ENCODE results near the gene AQP6.
"Not testable (repeated sequence)": the region's sequence is repeated elsewhere in the genome, so short reads cannot be mapped to it uniquely, and the experiment has no call there.

Gene AQP6

GRCh38 chr12:49974231-49974675 lies 1.5 kb downstream of the AQP6 start:
- peak; percentile 14 for DNase-seq

GRCh38 chr12:49974677-49975317 lies 2.0 kb downstream of the AQP6 start:
- no peak for DNase-seq

- no peak for DNase-seq
Measured at GRCh38 chr12:49975318-49975761, 2.6 kb downstream of the AQP6 start.

GRCh38 chr12:49976557-49976956 lies 3.8 kb downstream of the AQP6 start:
- DNase-seq: no peak

GRCh38 chr12:49978125-49978524 lies 5.4 kb downstream of the AQP6 start:
- DNase-seq: no peak

- no peak for DNase-seq
Measured at GRCh38 chr12:49979016-49979586, 6.4 kb downstream of the AQP6 start.

- DNase-seq: peak; percentile 53
Measured at GRCh38 chr12:49979791-49980190, 7.0 kb downstream of the AQP6 start.

- no peak for DNase-seq
Measured at GRCh38 chr12:49980501-49981349, 8.0 kb downstream of the AQP6 start.

- peak; percentile 81 for DNase-seq
Measured at GRCh38 chr12:49982246-49983087, 9.7 kb downstream of the AQP6 start.

GRCh38 chr12:49983892-49984291 lies 11.1 kb downstream of the AQP6 start:
- peak; percentile 68 for DNase-seq

- no peak for DNase-seq
Measured at GRCh38 chr12:49984476-49985359, 12.0 kb downstream of the AQP6 start.

- DNase-seq: no peak
Measured at GRCh38 chr12:49985981-49986380, 13.2 kb downstream of the AQP6 start.

- DNase-seq: not testable (repeated sequence)
Measured at GRCh38 chr12:49986476-49986875, 13.7 kb downstream of the AQP6 start.

GRCh38 chr12:49987625-49988303 lies 15.0 kb downstream of the AQP6 start:
- peak; percentile 83 for DNase-seq

GRCh38 chr12:49989400-49989799 lies 16.7 kb downstream of the AQP6 start:
- DNase-seq: not testable (repeated sequence)

GRCh38 chr12:49990273-49990672 lies 17.5 kb downstream of the AQP6 start:
- peak; percentile 75 for DNase-seq

GRCh38 chr12:49998453-49998852 lies 25.7 kb downstream of the AQP6 start:
- no peak for DNase-seq

GRCh38 chr12:50003595-50003994 lies 30.8 kb downstream of the AQP6 start:
- DNase-seq: no peak

GRCh38 chr12:50004696-50005095 lies 31.9 kb downstream of the AQP6 start:
- no peak for DNase-seq

- DNase-seq: no peak
Measured at GRCh38 chr12:50005175-50005574, 32.4 kb downstream of the AQP6 start.

- no peak for DNase-seq
Measured at GRCh38 chr12:50006280-50006679, 33.5 kb downstream of the AQP6 start.
